GM19455 (cell line): Measurements from ENCODE around the gene GPR137.

Source experiments
- ATAC-seq: cut with Tn5 transposase; IDR thresholded peaks from one replicate; pipeline ENCODE4 v1.9.1; 2021; ENCODE audit not compliant: unreplicated experiment

The GPR137 gene, protein sequence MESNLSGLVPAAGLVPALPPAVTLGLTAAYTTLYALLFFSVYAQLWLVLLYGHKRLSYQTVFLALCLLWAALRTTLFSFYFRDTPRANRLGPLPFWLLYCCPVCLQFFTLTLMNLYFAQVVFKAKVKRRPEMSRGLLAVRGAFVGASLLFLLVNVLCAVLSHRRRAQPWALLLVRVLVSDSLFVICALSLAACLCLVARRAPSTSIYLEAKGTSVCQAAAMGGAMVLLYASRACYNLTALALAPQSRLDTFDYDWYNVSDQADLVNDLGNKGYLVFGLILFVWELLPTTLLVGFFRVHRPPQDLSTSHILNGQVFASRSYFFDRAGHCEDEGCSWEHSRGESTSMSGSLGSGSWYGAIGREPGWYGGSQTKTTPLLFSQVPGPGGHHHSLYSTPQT

DNA sequence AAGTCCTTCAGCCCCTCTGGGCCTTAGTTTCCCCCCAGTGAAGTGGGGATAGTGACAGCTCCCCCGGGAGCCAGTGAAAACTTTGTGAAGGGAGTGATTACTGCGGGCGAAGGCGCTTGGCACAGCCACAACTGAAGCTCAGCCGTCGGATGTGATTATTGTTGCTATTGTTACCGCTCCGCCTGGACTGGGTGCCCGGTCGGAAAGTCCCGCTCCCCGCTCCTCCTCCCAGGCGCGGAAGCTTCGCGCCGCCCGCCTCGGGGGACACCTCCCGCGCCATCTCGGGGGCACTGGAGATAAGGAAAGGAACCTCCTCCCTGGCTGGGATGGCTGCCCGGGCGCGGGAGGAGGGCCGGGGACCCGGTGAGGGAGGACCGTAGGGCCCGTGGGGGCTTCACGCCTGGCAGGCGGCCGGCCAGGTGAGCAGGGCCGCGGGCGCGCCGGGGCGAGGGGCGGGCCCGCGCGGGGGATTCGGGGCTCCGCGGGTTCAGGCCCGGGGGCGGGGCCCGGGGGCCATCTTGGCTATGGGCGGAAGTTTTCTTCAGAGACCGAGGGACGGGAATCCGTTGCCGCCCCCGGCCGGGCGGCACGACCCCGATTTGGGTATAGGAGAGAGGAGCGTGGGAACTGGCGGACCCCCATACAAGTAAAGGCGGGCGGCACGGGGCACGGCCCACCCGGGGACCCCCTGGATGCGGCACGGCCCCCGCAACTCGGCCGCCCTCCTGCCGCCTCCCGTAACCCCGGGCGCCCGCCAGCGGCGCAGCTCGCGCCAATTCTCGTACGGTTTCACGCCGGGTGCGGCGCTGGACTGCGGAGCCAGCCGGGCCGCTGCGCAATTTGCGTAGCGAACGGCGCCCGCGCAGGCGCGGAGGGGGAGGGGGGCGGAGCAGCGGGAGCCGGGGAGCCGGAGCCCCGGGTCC is at the start of gene GPR137:
Gene GPR137 (plus strand): TSS at position 887 of the 923 bp plus-strand sequence. CDS start 677 bp downstream, outside the sequence.
- peak; percentile 61 for ATAC-seq

DNA sequence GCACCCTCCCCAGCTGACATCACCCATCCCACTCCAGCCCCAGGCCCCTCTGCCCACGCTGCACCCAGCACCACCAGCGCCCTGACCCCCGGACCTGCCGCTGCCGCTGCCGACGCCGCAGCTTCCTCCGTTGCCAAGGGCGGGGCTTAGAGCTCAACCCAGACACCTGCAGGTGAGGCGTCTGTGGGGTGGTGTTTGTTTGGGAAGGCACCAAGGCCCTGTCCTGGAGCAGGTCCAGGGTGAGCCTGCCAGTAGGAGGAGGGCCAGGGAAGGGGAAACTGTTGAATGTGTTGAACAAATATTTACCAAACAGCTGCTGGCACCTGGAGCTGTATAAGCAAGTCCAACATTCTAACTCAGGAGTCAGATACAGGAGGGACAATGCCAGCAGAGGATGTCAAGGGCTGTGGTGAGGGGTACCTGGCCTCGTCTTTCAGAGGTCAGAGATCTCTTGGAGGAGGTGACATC is 48.1 kb upstream of the GPR137 start:
- ATAC-seq = no peak

DNA sequence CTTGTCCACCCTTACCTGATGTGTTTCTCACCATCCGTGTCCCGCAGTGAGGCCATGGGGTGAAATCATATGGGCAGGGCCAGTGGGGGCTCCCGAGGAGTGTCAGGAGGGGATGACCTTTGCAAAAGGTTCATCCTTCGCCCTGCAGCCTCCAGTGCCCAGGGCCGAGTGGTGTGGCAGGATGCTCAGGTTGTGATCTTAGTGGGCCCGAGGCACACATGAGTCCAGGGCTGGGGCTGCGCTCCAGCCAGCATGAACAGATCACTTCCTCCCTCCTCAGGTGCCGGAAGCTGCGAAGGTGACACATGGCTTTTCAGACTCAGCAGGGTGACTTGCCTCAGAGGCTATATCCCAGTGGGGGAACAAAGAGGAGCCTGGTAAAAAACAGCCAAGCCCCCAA is 47.6 kb upstream of the GPR137 start:
- no peak for ATAC-seq

DNA sequence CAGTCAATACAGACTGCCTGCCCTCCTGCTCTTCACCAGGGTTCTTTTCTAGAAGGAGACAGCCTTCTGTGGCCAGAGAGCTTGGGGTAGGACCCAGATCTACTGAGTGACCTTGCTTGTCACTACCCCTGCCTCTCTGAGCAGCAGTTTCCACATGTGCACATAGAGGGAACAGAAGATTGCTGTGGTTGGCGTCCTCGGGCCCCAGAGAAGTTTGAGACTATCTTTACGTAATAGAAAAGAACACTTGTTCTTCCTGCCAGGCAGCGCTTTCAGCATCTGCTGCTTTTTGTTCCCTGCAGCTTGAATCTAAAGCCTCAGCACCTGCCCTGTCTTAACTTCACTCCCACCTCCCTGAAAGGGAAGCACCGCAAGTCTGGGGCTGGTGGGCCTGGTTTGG is 46.6 kb upstream of the GPR137 start:
- no peak for ATAC-seq

DNA sequence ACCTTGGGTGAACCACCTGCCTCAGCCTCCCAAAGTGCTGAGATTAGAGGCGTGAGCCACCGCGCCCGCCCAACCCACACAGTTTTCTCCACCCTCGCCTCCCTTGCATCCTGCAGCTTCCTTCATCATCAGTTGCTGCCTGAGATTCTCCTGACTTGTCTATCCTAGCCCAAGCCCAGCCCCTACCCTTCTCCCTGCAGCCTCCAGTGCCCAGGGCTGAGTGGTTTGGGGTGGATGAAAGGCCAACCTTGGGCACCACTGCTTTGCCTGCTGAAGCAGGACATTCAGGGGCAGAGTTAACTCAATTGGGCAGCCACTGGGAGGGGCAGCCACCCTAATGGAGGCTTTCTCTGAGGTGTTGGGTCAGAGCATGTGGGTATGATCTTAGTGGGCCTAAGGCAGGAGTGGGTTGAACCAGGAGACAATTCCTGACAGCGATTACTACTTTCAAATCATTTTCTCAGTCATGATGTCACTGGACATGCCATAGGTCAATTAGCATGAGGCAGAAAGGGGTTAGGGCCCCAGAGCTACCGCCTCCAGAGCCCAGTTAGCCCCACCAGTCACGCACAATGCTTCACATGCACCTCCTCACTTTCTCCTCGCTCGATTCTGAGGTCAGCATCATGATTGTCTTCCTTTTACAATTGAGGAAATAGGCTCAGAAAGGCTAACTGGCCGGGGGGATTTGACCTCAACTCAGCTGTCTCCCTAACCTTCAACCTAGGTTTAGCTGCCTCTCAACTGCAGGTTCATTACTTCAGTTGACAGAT is 45.8 kb upstream of the GPR137 start:
- ATAC-seq = peak; percentile 14

DNA sequence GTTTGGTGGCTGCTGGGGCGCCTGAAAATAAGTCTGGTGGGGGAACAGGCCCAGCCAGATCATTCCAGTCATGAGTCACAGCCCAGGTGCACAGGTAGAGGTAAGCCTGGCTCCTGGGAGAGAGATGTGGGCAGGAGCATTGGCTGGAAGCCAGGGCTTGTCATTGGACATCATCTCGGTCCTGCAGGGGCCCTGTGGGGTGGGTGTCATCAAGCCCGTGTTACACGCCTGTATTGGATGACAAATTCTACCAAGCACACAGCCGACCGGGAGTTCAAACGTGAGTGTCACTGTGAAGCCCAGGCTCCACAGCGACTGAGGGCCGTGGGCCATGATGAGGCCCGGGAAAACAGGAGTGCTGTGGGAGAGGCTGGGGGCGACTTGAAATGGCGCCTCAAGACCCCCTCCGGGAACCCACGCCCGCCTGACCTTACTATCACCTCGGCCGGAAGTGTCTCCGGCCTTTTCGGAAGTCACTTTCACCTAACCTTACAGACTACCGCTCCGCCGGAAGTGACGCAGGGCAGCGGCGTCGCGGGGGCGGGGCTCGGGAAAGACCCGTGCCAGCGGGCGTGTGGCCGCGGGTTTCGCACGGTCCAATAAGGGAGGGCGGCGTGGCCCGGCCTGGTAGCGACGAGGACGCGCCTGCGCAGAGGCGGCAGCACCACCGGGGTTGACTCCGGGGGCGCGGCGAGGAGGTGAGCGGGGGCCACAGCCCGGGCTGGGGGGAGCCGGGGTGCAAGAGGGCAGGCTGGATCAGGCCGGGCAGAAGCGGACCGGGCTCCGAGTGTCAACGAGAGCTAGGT is 45.0 kb upstream of the GPR137 start, which contains the start of gene FKBP2:
Gene FKBP2 (plus strand): TSS at position 661 of the 806 bp plus-strand sequence. CDS start 1,293 bp downstream, outside the sequence.
- peak; percentile 51 for ATAC-seq

DNA sequence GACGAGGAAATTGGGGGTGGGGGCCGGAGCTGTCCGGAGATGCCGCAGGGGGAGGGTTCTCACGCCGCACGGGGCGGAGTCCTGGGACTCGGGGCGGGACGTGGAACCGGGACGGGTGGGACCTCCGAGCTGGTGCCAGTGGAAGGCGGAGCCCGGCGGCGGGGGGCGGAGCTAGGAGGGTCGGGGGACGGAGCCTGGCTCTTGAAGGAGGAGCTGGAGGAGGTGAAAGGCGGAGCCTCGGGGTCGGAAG is 44.5 kb upstream of the GPR137 start:
- ATAC-seq = peak; percentile 53

DNA sequence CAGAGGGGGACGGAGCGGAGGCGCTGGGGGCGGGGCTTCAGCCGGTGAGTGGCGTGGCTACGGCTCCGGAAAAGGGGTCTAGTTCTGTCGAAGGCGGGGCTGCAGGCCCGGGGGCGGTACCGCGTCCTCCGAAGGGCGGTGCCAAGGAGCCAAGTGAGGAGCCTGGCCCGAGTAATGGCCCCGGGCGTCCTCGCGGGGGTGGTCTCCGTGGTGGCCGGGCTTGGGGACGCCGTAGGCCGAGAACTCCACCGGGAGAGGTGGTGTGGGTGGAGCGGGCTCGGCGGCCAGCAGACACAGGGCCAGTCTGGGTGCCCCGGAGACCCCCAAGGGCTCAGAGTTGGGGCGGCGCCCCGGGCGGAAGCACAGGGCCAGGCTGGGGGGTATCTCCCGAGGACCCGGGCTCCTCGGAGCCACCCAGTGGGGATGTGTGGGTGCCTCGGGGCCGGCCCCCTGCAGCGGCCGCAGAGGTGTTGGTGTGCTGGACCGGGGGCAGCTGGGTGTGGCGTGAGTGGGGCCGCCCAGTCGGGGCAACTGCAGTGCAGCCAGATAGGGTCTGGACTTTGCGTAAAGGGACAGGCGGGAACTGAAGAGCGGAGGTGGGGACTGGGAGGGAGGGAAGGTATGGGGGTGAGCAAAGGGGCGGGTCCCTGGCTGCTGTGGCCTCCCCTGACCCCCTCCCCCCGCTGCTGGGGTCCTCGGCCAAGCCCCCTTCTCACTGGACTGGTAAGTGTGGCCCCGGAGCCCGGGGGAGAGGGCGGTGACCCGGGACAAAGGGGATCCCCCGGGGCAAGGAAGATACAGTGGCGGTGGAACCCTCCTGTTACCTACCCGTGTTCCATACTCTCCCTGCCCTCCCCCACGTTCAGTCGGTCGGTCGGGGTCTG is 43.9 kb upstream of the GPR137 start:
- peak; percentile 4 for ATAC-seq

DNA sequence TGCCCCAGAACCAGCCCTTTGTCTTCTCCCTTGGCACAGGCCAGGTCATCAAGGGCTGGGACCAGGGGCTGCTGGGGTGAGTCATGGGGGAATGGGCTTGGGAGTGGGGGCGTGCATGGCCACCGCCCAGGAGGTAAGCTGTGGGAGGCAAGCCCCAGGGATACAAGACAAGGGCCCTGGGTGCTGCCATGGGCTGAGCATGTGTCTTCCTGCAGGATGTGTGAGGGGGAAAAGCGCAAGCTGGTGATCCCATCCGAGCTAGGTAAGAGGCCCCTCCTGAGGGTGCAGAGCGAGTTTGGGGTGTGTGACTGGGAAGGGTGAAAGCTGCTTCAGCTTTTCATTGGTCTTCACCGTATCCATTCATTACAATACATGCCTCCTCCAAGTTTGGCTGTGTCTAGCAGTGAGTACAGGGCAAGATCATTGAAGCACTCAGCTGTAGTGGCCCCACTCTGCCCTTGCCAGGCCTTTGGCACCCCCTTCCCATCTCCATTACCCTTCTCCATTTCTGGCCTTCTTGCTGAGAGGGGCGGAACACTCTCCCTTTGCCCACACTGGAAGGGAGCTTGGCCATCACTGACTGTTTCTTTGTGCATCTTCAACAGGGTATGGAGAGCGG is 42.3 kb upstream of the GPR137 start:
- ATAC-seq = no peak

DNA sequence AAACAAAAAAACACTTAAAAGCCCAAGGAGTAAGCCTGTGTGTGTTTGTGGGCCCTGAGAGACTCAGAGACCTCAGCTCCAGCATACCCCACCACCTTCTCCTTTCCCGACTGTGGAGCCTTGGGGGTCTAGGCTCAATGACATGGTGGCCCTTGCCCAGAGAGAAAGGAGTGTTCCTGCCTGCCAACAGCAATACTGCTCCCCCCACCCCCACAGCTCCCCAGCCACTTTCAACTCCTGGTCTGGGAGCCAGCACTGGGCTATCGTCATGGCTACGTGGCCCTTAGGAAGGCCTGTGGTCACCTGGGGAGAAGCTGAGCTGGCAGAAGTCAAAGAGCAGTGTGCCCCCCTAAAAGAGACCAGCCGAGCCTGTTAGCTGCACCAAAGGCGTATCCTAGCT is 41.5 kb upstream of the GPR137 start:
- ATAC-seq = no peak

DNA sequence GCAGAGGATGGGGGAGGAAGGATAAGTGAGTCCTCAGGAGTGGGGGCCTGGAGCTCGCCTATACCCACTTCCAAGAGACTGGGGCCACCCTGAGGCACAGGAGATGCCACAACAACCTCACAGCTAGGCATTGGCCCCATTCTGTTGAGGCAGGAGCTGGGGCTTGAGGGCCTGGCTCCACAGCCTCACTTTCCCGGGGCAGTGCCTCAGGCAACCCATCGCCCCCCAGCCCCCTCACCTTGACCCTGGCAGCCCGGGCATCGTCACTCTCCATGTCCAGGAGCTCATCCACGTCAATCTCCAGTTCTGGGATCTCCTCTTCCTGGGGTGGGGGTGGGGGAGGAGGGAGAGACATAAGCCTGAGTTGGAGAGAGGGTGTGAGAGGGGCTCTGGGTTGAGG is 40.7 kb upstream of the GPR137 start:
- ATAC-seq = no peak

DNA sequence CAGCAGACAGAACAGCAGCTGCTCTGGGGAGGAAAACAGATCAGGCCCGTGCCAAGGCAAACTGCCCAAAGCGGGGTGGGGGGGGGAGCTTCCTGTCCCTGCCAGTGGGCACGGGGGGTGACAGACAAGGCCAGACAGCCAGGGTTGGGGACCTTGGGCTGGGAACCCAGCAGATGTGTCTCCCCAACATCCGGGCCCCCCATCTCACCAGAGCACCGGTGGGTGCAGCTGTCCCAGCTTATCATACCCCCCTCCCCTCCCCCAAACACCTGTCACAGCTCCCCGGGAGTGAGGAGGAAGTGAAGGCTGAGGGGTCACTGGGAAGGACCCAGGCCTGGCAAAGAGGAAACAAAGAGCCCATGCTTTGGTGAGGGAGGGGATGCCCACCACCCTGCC is 40.2 kb upstream of the GPR137 start:
- no peak for ATAC-seq

DNA sequence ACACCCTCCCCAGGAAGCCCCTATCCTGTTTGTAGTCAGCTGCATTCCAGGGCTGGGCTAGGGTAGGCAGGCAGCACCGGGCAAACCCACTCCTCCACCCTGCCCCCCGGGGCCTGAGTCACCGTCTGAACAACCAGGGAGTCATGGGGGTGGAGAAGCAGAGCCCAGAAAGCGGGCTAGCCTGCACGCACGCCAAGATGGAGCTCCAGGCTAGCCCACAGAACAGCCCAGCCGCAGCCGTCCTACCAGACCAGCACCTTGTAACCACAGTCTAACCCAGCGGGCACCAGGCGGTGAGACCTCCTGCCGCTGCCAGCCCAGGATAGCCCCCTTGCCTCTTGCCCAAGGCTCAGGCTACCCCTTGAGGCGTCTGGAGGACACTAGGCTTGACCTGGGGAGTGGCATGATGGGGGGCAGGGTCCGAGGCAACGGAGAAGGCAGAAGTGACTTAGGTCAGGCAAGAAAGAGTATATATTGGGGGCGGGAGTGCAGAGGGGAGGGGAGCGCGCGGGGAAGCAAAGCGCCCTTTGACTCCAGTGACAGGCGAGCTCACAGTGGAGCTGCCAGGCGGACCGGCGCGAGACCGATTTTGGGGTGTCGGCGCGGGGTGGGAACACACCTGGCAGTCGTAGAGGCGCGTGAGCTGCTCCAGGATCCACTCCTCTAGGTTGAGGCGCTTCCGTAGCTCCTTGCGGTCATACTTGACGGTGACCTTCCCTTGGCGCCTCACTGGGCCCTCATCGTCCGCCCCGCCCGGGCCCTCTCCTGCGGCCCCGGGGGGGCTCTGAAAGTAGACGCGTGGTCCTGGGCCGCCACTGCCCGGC is 39.6 kb upstream of the GPR137 start:
- no peak for ATAC-seq

DNA sequence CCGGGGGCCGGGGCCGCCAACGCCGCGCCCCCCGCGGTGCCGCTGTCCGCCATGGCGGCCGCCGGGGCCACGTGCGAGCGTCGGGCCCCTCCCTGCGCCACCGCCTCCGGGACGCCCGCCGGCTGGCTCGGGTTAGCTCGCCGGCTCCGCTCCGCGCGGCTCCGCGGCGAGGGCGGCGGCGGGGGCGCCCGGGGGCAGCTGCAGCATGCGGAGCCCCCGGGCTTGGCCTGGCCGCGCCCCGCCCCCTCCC is 39.1 kb upstream of the GPR137 start:
- ATAC-seq = peak; percentile 6

DNA sequence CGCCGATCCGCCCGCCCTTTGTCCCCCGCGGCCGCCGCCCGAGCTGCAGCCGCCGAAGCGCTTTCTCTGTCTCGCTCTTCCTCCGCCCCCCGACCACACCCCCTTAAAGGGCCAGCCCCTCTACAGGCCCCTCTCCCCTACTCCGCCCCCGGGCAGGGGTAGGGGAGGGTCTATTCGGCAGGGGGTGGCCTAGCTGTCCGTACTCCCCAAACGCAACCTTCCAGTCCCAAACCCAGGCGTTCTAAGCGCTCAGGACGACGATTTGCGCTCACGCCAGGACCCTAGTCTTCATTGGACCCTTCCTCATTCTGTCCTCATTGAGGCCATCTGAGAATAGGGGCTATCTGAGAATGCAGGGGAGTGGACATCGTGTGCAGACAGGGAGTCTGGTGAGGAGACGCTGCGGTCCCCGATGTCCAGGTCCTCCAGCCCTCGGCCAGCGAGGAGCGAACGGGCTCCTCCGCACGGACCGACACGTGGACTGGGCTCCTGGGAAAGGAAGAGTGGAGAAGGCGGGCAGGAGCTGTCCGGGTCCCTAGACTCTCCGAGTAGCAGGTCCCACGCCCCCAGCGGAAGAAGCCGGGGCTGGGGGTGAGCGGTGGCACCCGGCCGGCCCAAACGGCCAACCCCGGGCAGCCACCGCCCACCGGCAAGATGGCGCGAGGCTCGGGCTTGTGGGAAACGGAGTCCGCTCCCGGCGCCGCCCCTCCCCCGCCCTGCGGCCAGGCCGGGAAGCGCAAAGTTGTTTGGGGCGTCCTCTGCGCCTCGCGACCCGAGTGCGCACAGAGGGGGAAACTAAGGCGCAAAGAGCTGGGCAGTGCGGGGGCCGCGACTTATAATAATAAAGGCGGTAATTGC is 38.5 kb upstream of the GPR137 start, which contains the start of gene PPP1R14B:
Gene PPP1R14B (minus strand): TSS at position 73 of the 858 bp plus-strand sequence. CDS start 270 bp downstream, outside the sequence.
- peak; percentile 42 for ATAC-seq

DNA sequence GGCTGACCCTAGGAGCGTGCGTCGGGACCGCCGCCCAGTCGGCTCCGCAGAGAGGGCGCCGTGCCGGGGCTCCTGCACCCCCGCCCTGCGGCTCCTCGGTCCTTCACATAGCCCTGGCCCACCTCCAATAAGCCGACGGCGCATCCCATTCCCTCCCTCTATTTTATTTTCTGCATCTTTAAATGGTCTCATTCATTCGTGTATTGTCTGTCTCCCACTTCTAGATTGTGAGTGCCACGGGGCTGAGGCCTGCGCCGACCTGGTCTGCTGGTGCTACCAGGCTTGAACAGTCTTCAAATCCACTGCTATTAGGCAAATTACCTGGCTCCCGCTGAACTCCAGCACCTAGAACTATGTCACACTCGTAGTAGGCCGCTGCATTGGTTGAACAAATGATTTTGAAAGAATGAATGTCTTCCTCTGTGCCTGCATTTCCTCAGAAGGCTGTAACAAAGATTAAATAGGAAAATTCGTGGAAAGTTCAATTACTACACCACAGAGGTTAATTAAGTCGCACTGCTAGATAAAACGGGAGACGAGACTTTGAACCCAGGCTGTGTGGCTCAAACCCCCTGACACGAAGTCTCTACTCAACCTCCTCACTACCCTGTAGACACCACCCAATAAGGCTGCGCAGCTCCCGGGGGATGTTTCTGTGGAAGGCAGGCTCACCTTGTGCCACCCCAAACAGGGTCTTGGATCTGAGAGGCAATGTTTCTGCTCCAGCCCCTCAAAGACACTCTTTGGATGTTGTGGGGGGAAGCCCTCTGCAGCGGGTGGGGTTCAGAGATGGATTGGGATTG is 37.7 kb upstream of the GPR137 start:
- ATAC-seq = no peak

DNA sequence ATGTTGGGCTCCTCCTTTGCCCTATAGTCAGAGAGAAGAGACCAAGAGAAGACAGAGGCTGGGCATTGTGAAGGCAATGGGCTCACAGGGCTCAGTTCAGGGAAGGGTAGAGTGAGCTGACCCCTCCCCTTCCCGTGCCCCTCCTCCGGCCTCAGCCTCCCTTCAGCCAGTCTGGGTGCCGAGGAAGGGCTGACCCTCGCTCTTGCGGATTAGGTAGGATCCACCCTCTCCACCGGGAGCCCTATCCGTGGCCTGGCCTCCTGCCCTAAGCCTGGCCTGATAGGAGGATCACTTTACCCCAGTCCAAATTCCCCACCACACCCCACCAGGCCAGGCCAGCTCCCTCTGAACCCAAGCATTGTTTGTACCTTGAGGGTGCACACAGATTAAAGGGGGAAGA is 37.1 kb upstream of the GPR137 start:
- no peak for ATAC-seq
